ENCODE data around the gene MGST3. TPM values are rescaled to one million over a fixed set of nuclear protein-coding genes. Genes with fewer than 3 reads are reported as not detected.
"Not testable (repeated sequence)": the region's sequence is repeated elsewhere in the genome, so short reads cannot be mapped to it uniquely, and the experiment has no call there.

MGST3 gene
- total RNA-seq, 1 donor from 2014 or later: 161 TPM

GRCh38 chr1:165650981-165651625, 20.1 kb downstream of the MGST3 start:
- no peak for DNase-seq (ENCODE audit: low spot score)

GRCh38 chr1:165658766-165659580, 27.9 kb downstream of the MGST3 start:
- DNase-seq (ENCODE audit: low spot score): not testable (repeated sequence)

GRCh38 chr1:165659581-165659895, 28.5 kb downstream of the MGST3 start:
- no peak for DNase-seq (ENCODE audit: low spot score)

GRCh38 chr1:165661703-165662102, 30.7 kb downstream of the MGST3 start:
- no peak for DNase-seq (ENCODE audit: low spot score)

- DNase-seq (ENCODE audit: low spot score): no peak
These were observed 31.2 kb downstream of the MGST3 start for GRCh38 chr1:165662186-165662585.

GRCh38 chr1:165666152-165666825, 35.3 kb downstream of the MGST3 start:
- no peak for DNase-seq (ENCODE audit: low spot score)

- no peak for DNase-seq (ENCODE audit: low spot score)
These were observed 37.1 kb downstream of the MGST3 start for GRCh38 chr1:165668184-165668583.

- no peak for DNase-seq (ENCODE audit: low spot score)
These were observed 40.5 kb downstream of the MGST3 start for GRCh38 chr1:165671526-165671925.

- DNase-seq (ENCODE audit: low spot score): no peak
These were observed 43.6 kb downstream of the MGST3 start for GRCh38 chr1:165674599-165674998.

- no peak for DNase-seq (ENCODE audit: low spot score)
These were observed 44.8 kb downstream of the MGST3 start for GRCh38 chr1:165675794-165676193.

- no peak for DNase-seq (ENCODE audit: low spot score)
These were observed 47.5 kb downstream of the MGST3 start for GRCh38 chr1:165678509-165678908.

- no peak for DNase-seq (ENCODE audit: low spot score)
These were observed 48.4 kb downstream of the MGST3 start for GRCh38 chr1:165679282-165680036.

- no peak for DNase-seq (ENCODE audit: low spot score)
These were observed 49.3 kb downstream of the MGST3 start for GRCh38 chr1:165680303-165680702.

GRCh38 chr1:165680773-165681172, 49.7 kb downstream of the MGST3 start:
- not testable (repeated sequence) for DNase-seq (ENCODE audit: low spot score)

GRCh38 chr1:165683848-165684485, 52.9 kb downstream of the MGST3 start:
- no peak for DNase-seq (ENCODE audit: low spot score)

GRCh38 chr1:165686121-165686970, 55.3 kb downstream of the MGST3 start:
- DNase-seq (ENCODE audit: low spot score): no peak

GRCh38 chr1:165686971-165687433, 56.0 kb downstream of the MGST3 start:
- DNase-seq (ENCODE audit: low spot score): no peak

- no peak for DNase-seq (ENCODE audit: low spot score)
These were observed 57.0 kb downstream of the MGST3 start for GRCh38 chr1:165688046-165688445.

GRCh38 chr1:165695031-165695430, 64.0 kb downstream of the MGST3 start:
- no peak for DNase-seq (ENCODE audit: low spot score)

GRCh38 chr1:165696625-165697100, 65.6 kb downstream of the MGST3 start:
- no peak for DNase-seq (ENCODE audit: low spot score)
